ENCODE results near the gene PALMD.

PALMD gene

GRCh38 chr1:99635664-99636063, 10.2 kb upstream of the PALMD start:
- DNase-seq: no peak

GRCh38 chr1:99636647-99637175, 9.2 kb upstream of the PALMD start:
- no peak for DNase-seq

- DNase-seq: no peak
These were observed 7.1 kb upstream of the PALMD start for GRCh38 chr1:99638853-99639252.

- no peak for DNase-seq
These were observed 6.5 kb upstream of the PALMD start for GRCh38 chr1:99639408-99639807.

GRCh38 chr1:99639945-99640344, 6.0 kb upstream of the PALMD start:
- no peak for DNase-seq

- DNase-seq: no peak
These were observed 5.2 kb upstream of the PALMD start for GRCh38 chr1:99640672-99641071.

- no peak for DNase-seq
These were observed 4.4 kb upstream of the PALMD start for GRCh38 chr1:99641558-99641957.

- DNase-seq: no peak
These were observed 3.9 kb upstream of the PALMD start for GRCh38 chr1:99642053-99642452.

GRCh38 chr1:99643021-99643779, 2.7 kb upstream of the PALMD start:
- DNase-seq: no peak

- DNase-seq: no peak
These were observed 1.5 kb upstream of the PALMD start for GRCh38 chr1:99644279-99645004.

- no peak for DNase-seq
These were observed 710 bp upstream of the PALMD start for GRCh38 chr1:99645203-99645602.

- DNase-seq: no peak
These were observed 955 bp downstream of the PALMD start for GRCh38 chr1:99646868-99647267.

GRCh38 chr1:99647490-99647889, 1.6 kb downstream of the PALMD start:
- DNase-seq: no peak

- DNase-seq: no peak
These were observed 2.2 kb downstream of the PALMD start for GRCh38 chr1:99648107-99648506.

GRCh38 chr1:99650030-99650429, 4.1 kb downstream of the PALMD start:
- no peak for DNase-seq

- no peak for DNase-seq
These were observed 5.0 kb downstream of the PALMD start for GRCh38 chr1:99650773-99651437.

- no peak for DNase-seq
These were observed 7.0 kb downstream of the PALMD start for GRCh38 chr1:99652881-99653281.

- DNase-seq: no peak
These were observed 9.5 kb downstream of the PALMD start for GRCh38 chr1:99655376-99655775.

GRCh38 chr1:99656701-99657100, 10.8 kb downstream of the PALMD start:
- DNase-seq: no peak

GRCh38 chr1:99657213-99658030, 11.5 kb downstream of the PALMD start:
- DNase-seq: no peak

- no peak for DNase-seq
These were observed 12.0 kb downstream of the PALMD start for GRCh38 chr1:99658031-99658290.

- no peak for DNase-seq
These were observed 13.9 kb downstream of the PALMD start for GRCh38 chr1:99659755-99660210.

- no peak for DNase-seq
These were observed 14.6 kb downstream of the PALMD start for GRCh38 chr1:99660496-99660895.
